HS-27A (cell line): ENCODE data around the gene KLHL22.
"Not testable (repeated sequence)": the region's sequence is repeated elsewhere in the genome, so short reads cannot be mapped to it uniquely, and the experiment has no call there.

Experiments used
- DNase-seq: peaks from one replicate; pipeline ENCODE4 v3.0.0-alpha.2; 2012; ENCODE audit warnings: low read depth, missing footprints

Gene KLHL22

GRCh38 chr22:20469110-20469868 is 26.3 kb downstream of the KLHL22 start:
- DNase-seq: no peak

- DNase-seq: no peak
Measured at GRCh38 chr22:20466659-20467379, 28.8 kb downstream of the KLHL22 start.

DNA sequence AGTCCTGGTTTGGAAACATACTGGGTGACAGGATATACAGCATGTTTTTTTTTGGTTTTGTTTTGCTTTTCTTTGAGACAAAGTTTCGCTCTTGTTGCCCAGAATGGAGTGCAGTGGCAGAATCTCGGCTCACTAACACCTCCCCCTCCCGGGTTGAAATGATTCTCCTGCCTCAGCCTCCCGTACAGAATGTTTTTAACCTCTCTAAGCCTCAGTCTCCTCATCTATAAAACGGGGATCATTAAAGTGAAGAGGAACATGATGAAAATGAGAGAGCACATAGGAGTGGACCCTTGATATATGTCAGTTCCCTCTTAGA is 29.9 kb downstream of the KLHL22 start:
- DNase-seq: no peak

- no peak for DNase-seq
Measured at GRCh38 chr22:20464912-20465758, 30.5 kb downstream of the KLHL22 start.

DNA sequence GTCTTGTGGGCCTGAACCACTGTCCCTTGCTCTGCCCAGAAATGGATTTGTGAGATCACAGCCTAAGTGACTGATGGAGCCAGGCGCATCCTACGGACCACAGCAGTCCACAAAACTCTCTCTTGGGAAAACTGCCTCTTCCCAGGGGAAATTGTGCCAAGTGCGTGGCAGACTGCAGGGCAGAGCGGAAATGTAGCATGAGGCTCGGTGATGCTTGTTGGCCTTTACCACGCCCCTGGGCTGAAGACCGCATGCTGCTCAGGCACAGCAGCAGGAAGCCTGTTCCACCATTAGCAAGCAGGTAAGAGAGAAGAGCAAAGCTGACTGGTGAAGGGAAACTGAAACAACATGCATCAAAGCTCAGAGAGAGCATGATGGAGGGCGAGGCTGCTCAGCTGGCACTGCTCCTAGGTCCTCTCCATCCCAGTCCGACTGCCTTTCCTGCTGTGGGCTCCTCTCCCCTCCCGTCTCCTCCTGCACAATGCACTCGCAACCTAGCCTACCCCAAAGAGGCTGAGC is 31.4 kb downstream of the KLHL22 start:
- no peak for DNase-seq

DNA sequence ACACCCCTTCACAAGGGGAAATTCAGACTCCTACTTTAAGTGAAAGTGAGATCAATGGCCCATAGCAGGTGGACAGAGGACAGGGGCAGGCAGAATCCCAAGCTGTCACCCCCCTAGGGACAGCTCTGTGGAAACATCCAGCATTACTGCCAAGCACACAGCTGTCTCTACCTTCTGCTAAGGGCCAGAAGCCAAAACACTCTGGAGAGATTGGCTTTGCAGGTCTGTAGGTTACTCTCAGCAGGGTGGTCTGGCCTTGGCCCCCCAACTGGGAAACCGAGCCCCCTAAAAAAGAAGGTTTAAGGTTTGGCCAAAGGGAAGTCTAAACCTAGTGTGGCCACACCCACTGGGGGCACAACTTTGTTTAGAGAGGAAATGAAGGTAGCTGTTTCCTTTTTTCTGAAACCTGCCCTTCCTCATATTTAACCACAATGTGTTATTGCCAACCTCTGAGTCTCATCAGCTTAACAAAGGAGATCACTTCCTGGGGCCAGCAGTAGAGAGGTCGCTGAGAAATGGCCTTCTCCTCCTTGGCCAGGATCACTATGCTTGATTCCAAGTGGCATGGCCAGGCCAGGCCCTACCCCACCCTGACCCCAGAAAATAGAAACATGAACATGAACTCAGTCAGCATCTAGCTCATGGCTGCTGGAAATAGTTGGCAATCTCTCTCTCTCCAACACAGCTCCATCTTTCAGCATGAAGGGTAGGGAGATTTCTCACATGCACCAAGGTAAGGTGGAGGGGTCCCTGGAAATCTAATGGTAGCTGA is 32.1 kb downstream of the KLHL22 start:
- DNase-seq: no peak

- no peak for DNase-seq
Measured at GRCh38 chr22:20459862-20460261, 35.7 kb downstream of the KLHL22 start.

GRCh38 chr22:20459152-20459542 is 36.4 kb downstream of the KLHL22 start:
- DNase-seq: no peak

- no peak for DNase-seq
Measured at GRCh38 chr22:20458530-20459151, 37.0 kb downstream of the KLHL22 start.

DNA sequence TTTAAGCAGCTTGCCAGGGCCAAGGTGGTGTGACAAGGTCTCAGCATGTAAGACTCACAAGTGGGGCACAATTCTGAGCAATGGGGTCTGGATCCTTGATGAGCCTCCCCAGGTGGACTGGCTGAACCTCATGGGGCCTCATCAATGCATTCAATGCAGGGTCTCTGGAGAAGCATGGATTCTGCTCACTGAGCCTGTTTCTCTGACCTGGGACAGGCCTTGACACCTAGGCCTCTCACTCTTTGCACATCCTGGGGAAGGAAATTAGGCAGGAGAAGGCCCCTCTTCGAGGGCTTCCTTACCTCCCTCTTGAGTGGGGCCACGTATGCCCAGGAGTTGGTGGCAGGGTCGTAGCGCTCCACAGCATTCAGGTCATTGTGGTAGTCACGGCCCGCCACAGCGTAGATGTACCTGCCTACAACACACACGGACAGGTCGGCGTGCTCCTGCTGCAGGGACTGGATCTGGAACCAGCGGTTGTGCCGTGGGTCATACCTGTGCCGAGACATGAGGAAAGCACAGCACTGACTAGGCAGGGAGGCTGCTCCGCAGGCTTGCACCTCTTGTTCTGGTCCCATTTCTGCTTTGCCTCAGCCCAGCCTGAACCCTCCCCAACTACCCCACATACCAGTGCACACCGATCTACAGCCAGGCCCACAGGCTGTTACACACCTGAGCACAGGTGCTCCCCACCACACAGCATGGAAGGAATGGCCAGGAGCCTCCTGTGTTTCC is 37.9 kb downstream of the KLHL22 start:
- no peak for DNase-seq

GRCh38 chr22:20456722-20457076 is 38.9 kb downstream of the KLHL22 start:
- no peak for DNase-seq

- no peak for DNase-seq
Measured at GRCh38 chr22:20456064-20456721, 39.4 kb downstream of the KLHL22 start.

DNA sequence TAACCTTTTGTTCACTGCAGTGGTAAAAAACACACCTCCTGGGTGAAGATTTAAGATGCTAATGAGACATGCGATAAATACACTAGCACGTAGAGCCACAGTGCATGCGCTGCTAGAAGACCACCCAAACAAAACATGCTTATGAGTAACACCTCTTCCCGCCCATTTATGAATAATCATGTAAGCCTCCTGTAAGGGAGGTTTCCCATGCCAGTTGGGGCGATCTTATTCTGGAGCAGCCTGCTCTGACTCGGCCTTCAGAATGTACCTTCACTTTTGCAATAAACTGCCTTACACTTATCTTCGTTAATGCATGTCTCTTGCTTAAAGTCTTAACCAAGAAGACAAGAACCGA is 39.9 kb downstream of the KLHL22 start:
- DNase-seq: no peak

DNA sequence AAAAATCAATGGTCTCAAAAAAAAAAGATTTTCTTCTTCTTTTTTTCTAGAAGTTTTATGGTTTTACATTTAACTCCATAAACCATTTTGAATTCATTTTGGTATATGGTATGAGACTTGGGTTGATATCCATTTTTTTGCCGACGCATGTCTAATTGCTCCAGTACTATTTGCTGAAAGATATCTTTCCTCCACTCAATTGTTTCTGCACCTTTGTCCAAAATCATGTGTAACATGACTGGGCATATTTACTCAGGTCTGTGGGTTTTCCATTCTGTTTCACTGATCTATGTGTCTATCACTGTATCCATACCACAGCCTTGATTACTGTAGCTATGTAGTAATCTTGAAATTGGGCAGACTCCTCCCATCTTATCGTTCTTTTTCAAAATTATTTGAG is 42.4 kb downstream of the KLHL22 start:
- no peak for DNase-seq

GRCh38 chr22:20451920-20452319 is 43.7 kb downstream of the KLHL22 start:
- DNase-seq: no peak

DNA sequence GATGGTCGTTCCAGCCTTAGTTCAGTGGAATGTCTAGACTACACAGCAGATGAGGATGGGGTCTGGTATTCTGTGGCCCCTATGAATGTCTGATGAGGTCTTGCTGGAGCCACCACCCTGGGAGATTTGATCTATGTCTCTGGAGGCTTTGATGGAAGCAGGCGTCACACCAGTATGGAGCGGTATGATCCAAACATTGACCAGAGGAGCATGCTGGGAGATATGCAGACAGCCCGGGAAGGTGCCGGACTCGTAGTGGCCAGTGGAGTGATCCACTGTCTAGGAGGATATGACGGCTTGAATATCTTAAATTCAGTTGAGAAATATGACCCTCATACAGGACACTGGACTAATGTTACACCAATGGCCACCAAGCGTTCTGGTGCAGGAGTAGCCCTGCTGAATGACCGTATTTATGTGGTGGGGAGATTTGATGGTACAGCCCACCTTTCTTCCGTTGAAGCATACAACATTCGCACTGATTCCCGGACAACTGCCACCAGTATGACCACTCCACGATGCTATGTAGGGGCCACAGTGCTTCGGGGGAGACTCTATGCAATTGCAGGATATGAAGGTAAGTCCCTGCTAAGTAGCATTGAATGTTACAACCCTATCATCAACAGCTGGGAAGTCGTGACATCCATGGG is 44.3 kb downstream of the KLHL22 start:
- not testable (repeated sequence) for DNase-seq

- DNase-seq: no peak
Measured at GRCh38 chr22:20450551-20450906, 45.1 kb downstream of the KLHL22 start.

DNA sequence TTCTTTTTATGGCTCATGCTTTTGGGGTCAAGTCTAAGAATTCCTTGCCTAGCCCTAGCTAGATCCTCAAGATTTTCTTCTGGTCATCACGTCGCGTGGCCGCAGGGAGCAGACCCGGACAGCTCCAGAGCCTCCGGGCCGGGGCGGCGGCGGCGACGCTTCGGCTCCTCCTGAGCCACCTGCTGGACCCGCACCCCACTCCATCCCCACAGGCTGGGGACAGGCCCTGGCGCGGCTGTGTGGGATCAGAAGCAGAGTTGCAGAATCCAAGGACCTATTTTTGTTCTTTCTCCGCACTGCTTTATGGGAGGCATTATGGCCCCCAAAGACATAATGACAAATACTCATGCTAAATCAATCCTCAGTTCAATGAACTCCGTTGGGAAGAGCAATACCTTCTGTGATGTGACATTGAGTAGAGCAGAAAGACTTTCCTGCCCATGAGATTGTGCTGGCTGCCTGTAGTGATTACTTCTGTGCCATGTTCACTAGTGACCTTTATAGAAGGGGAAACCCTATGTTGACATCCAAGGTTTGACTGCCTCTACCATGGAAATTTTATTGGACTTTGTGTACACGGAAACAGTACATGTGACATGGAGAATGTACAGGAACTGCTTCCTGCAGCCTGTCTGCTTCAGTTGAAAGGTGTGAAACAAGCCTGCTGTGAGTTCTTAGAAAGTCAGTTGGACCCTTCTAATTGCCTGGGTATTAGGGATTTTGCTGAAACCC is 45.6 kb downstream of the KLHL22 start:
- DNase-seq: no peak

GRCh38 chr22:20448630-20449029 is 47.0 kb downstream of the KLHL22 start:
- no peak for DNase-seq
